Upper lobe of left lung (tissue), 4 donors: ENCODE data around the gene SLC22A15.

Source experiments
- CTCF ChIP-seq, 6 experiments: fragments of 450-650 bp in 4 of 6; fragments of 200-600 bp in 2 of 6; sonication (generic) in 2 of 6; IDR thresholded peaks; one replicate each; pipeline ENCODE4 v1.5.1; 2016 to 2019; ENCODE audit warnings: antibody characterized with exemption in 6 of 6
- POLR2A ChIP-seq, 4 donors: fragments of 450-650 bp; IDR thresholded peaks; one replicate each; pipeline ENCODE4 v1.5.1; 2016 to 2017; ENCODE audit warnings: antibody characterized with exemption in 4 of 4, mild to moderate bottlenecking in 2 of 4
- POLR2AphosphoS5 ChIP-seq, 2 donors: sonication (generic); formaldehyde crosslinking; IDR thresholded peaks; one replicate each; pipeline ENCODE4 v1.5.1; 2017; ENCODE audit warnings: antibody characterized with exemption in 2 of 2

GRCh38 chr1:115939455-115939854 is 36.9 kb upstream of the SLC22A15 start:
- no peak for TF ChIP-seq POLR2AphosphoS5 (IDR thresholded peaks at IDR 0.05)
- no peak for TF ChIP-seq POLR2A (IDR thresholded peaks at IDR 0.05)
- no peak for TF ChIP-seq CTCF (IDR thresholded peaks at IDR 0.05)
